Adrenal gland (tissue), 12 donors: ENCODE data around the gene ITGA1. TPM values are rescaled to one million over a fixed set of nuclear protein-coding genes. Genes with fewer than 3 reads are reported as not detected.
A peak's percentile ranks its signal among the peaks of the same experiment; 100 is the strongest.

Source experiments
- DNase-seq, 7 donors: peaks; one replicate each; pipeline ENCODE4 v3.0.0-alpha.2; 2019 to 2020
- H3K27ac ChIP-seq, 5 donors: fragments of 200-600 bp; sonication (generic) in 4 of 5; 1 replicate in 3 of 5; 2 replicates in 2 of 5; pipeline versions ENCODE4 v1.5.1 to v1.8.0; 2016 to 2020; ENCODE audit warnings: mild to moderate bottlenecking in 1 of 5
- H3K27me3 ChIP-seq: fragments of 200-600 bp; 2 replicates; pipeline ENCODE4 v1.8.0; 2021
- H3K36me3 ChIP-seq, 2 donors: fragments of 200-600 bp; replicated peaks in 1 of 2; 1 replicate in 1 of 2; 2 replicates in 1 of 2; pipeline versions ENCODE4 v1.5.1 to v1.8.0; 2018 to 2022
- H3K4me1 ChIP-seq, 2 donors: fragments of 200-600 bp; replicated peaks in 1 of 2; 1 replicate in 1 of 2; 2 replicates in 1 of 2; pipeline versions ENCODE4 v1.5.1 to v1.8.0; 2018 to 2021
- H3K4me3 ChIP-seq, 4 donors: fragments of 200-600 bp; sonication (generic) in 3 of 4; one replicate each; pipeline ENCODE4 v1.5.1; 2016 to 2018
- H3K9me3 ChIP-seq, 3 donors: fragments of 200-600 bp; sonication (generic) in 1 of 3; replicated peaks in 1 of 3; 1 replicate in 2 of 3; 2 replicates in 1 of 3; pipeline versions ENCODE4 v1.5.1 to v1.8.0; 2016 to 2021
- POLR2A ChIP-seq, 2 donors: fragments of 450-650 bp; IDR thresholded peaks; one replicate each; pipeline ENCODE4 v1.6.1; 2017; ENCODE audit warnings: antibody characterized with exemption in 2 of 2, mild to moderate bottlenecking in 2 of 2, moderate library complexity in 1 of 2
- WGBS, 4 donors: extraction: QIAGEN DNeasy Blood & Tissue Kit in 2 of 4; methylation state at CpG; one replicate each; pipeline versions ENCODE4 v1.1.5 to v1.1.7; 2013 to 2017; 5-methylcytosine and 5-hydroxymethylcytosine counted together
- intact Hi-C, 2 donors: fragments of 100-400 bp; cut with DNase I; formaldehyde crosslinking; loops; one replicate each; pipeline versions ENCODE4 v1.14.1 to v1.15.0; 2022 to 2023
- polyA plus RNA-seq, 3 donors: library from polyadenylated mRNA; stranded (reverse); fragments of 200-250 nt in 2 of 3; fragments of 350-450 nt in 1 of 3; fragmentation: Illumina TruSeq in 1 of 3; extraction: RNeasy Lipid Tissue Mini Kit (QIAGEN cat#74804) in 1 of 3; gene quantifications; one replicate each; pipeline ENCODE4 v1.2.3, GENCODE V29; 2013 to 2014
- total RNA-seq, 9 donors: library from RNA; depleted of rRNA in 4 of 9; stranded (reverse); fragments of >200 nt in 4 of 9; fragments of 120-200 nt in 1 of 9; fragmentation: NEBNext Ultra II Directional in 1 of 9; extraction: Animal tissue kit (Norgen Biotek cat#: 25700) in 1 of 9; gene quantifications; one replicate each; pipeline versions ENCODE4 v1.1.0 to v1.2.4, GENCODE V29; 2013 to 2023
- TF ChIP-seq, protein P1 (sequence below), 6 experiments: fragments of 450-650 bp in 4 of 6; fragments of 200-600 bp in 2 of 6; sonication (generic) in 1 of 6; IDR thresholded peaks; 1 replicate in 5 of 6; 2 replicates in 1 of 6; pipeline versions ENCODE4 v1.5.1 to v1.8.0; 2016 to 2021; ENCODE audit warnings: antibody characterized with exemption in 6 of 6, mild to moderate bottlenecking in 2 of 6, moderate library complexity in 1 of 6
- donor health status: healthy with polysubstance abuse.
- donor health status: Bipolar disorder and iron deficiency.
- donor health status: DM: yes; HTN: yes; CAD: no.
- donor health status: DM: no; HTN: no; CAD: no.
- donor health status: DM: no; HTN: no; CAD: no.
- donor health status: DM: yes; HTN: yes; CAD: no.

ITGA1 gene
- total and polyA plus RNA-seq, 12 donors, result 30.0 to 371 (median 149) TPM

DNA sequence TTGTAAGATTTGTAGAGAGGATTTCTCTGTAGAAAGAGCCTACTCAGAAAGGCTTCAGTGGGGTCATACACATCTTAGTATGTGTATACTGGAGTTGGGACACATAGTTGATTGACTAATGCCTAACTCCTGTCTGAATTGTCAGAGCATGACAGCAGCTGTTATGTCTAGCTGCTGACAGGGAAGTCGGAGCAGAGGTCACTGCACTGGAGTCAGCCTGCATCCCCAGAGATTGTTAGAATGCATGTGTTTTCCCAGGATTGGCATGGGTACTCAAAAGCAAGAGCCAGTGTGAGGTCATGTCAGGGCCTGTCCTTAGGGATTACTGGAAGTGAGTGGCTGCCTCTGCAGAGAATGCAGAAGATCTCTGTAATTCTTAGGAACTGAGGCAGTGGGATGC, 82.7 kb downstream of the ITGA1 start:
- no peaks in the 10 kb centered on the region for H3K9me3 ChIP-seq
- no peaks in the 10 kb centered on the region for H3K27me3 ChIP-seq
- no peak overlapping the region for H3K4me3 ChIP-seq
- peak in 3 of 7 donors; percentile 27 to 65 (median 43) for DNase-seq
- peaks cover 0 to 7% of the 10 kb centered on the region in 2 donors for H3K36me3 ChIP-seq
- no peak for TF ChIP-seq POLR2A (IDR thresholded peaks at IDR 0.05)
- TF ChIP-seq, protein P1, sequence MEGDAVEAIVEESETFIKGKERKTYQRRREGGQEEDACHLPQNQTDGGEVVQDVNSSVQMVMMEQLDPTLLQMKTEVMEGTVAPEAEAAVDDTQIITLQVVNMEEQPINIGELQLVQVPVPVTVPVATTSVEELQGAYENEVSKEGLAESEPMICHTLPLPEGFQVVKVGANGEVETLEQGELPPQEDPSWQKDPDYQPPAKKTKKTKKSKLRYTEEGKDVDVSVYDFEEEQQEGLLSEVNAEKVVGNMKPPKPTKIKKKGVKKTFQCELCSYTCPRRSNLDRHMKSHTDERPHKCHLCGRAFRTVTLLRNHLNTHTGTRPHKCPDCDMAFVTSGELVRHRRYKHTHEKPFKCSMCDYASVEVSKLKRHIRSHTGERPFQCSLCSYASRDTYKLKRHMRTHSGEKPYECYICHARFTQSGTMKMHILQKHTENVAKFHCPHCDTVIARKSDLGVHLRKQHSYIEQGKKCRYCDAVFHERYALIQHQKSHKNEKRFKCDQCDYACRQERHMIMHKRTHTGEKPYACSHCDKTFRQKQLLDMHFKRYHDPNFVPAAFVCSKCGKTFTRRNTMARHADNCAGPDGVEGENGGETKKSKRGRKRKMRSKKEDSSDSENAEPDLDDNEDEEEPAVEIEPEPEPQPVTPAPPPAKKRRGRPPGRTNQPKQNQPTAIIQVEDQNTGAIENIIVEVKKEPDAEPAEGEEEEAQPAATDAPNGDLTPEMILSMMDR (IDR thresholded peaks at IDR 0.05), result no peak
- WGBS, 4 donors, result 40 to 61% (median 52%) methylated on average over 1 of the region's 1 CpG
- intact Hi-C loops, result no loop called here
- peaks cover 0 to 23% of the 10 kb centered on the region in 2 donors for H3K4me1 ChIP-seq
- H3K27ac ChIP-seq, result no peak overlapping the region

DNA sequence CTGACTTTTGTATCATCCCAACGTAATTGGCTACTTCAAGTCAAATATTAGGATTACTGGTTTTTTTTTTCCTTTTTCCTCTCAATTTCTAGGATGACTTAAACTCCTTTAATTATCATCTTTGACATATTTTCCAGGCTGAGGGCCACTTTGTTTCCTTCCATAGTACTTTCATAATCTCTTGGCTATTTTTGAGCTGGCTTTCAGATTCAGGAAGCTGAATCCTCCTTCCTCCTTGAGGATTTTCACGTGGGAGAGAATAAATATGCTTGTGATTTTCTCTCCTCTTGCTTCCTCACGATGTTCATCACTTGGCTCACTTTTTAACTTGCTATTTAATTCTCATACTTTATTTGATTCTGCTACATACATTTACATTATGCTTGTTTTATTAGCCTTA, 88.1 kb downstream of the ITGA1 start:
- Histone ChIP-seq H3K36me3 (no peaks in the 10 kb centered on the region), H3K27me3 (no peaks in the 10 kb centered on the region), H3K27ac (peak overlapping the region in 4 of 5 donors; percentile 9 to 72 (median 45)), H3K4me3 (no peak overlapping the region), H3K9me3 (no peaks in the 10 kb centered on the region), H3K4me1 (peaks cover 0 to 33% of the 10 kb centered on the region in 2 donors)
- WGBS, 4 donors, result 55 to 64% (median 60%) methylated on average over 3 of the region's 3 CpGs
- no peak for TF ChIP-seq POLR2A (IDR thresholded peaks at IDR 0.05)
- TF ChIP-seq, protein P1 (IDR thresholded peaks at IDR 0.05), result no peak
- DNase-seq, result no peak
- intact Hi-C loops, result no loop called here

DNA sequence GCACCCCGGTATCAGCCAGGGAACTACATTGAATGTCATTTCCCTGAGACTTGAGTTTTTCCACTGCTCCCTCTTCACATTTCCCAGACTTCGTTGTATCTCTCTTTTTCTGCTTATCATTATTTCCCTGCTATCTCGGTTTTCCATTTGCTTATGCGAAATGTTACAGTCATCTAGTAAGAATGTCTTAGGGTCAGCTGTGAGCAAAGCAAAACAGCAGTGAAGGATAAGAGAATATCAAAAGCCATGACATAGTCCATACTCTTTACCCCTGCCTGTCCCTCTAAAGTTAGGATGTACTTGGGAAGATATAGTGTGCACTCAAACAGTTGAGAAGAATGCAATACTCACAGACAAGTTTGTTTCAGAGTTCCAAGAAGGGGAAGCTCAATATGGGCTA, 88.7 kb downstream of the ITGA1 start:
- intact Hi-C loops, result no loop called here
- Histone ChIP-seq H3K27ac (peak overlapping the region in 2 of 5 donors; percentile 55 to 72), H3K4me1 (peaks cover 0 to 31% of the 10 kb centered on the region in 2 donors), H3K4me3 (no peak overlapping the region), H3K27me3 (no peaks in the 10 kb centered on the region), H3K36me3 (peaks cover 0 to under 1% of the 10 kb centered on the region in 2 donors), H3K9me3 (no peaks in the 10 kb centered on the region)
- WGBS, 4 donors, result 54 to 62% (median 60%) methylated on average over 4 of the region's 4 CpGs
- TF ChIP-seq POLR2A (IDR thresholded peaks at IDR 0.05), result no peak
- TF ChIP-seq, protein P1 (IDR thresholded peaks at IDR 0.05), result no peak
- DNase-seq, result no peak

DNA sequence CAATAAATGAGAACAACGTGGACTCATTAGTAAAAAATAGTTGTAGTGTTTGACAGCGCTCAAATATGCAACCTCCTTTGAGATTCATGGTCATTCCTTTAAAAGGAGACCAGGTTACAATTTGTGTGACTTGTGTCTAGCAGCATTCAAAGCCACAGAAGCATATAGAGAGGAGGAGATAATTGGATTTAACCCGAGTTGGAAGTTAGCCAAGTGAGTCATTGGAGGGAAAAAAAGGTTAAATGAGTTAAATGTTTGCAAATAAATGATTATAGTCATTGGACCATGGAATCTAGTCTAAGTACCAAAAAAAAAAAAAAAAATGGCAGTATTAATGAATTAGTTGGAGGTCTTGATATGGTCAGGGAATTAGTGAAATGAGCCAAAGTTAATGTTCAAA, 90.9 kb downstream of the ITGA1 start:
- DNase-seq, result no peak
- WGBS, 4 donors, result 47 to 61% (median 58%) methylated on average over 3 of the region's 3 CpGs
- TF ChIP-seq, protein P1 (IDR thresholded peaks at IDR 0.05), result no peak
- TF ChIP-seq POLR2A (IDR thresholded peaks at IDR 0.05), result no peak
- intact Hi-C loops, result no loop called here
- Histone ChIP-seq H3K36me3 (peaks cover 0 to 14% of the 10 kb centered on the region in 2 donors), H3K9me3 (no peaks in the 10 kb centered on the region), H3K27ac (peak overlapping the region in 2 of 5 donors; percentile 24 to 37), H3K4me3 (no peak overlapping the region), H3K27me3 (no peaks in the 10 kb centered on the region), H3K4me1 (peaks cover 0 to 31% of the 10 kb centered on the region in 2 donors)
